Keratinocyte (primary cell): ENCODE results near the gene SH2D2A. TPM values are rescaled to one million over a fixed set of nuclear protein-coding genes. Genes with fewer than 3 reads are reported as not detected.

Experiments
- DNase-seq: peaks from one replicate; pipeline ENCODE4 v3.0.0-alpha.2; 2011; ENCODE audit warnings: low read depth, missing footprints, low spot score
- FAIRE-seq: peaks from 2 replicates; lab custom pipeline; 2011; peaks lifted over from hg19 to GRCh38; lab: Jason Lieb, UNC
- H2AFZ ChIP-seq: 2 replicates; pipeline ENCODE4 v1.6.0; 2012; ENCODE audit warnings: low read length, control low read depth, inconsistent platforms; ENCODE audit not compliant: control insufficient read depth
- H3K27ac ChIP-seq: 2 replicates; pipeline ENCODE4 v1.5.1; 2011; ENCODE audit warnings: low read length; ENCODE audit not compliant: control insufficient read depth, insufficient read depth
- H3K27me3 ChIP-seq: 3 replicates; pipeline ENCODE4 v1.6.0; 2011; ENCODE audit warnings: low read length; ENCODE audit not compliant: control insufficient read depth, insufficient read depth; ENCODE audit errors: extremely low read depth
- H3K36me3 ChIP-seq, 2 experiments: 2 replicates in 1 of 2; 3 replicates in 1 of 2; pipeline ENCODE4 v1.5.1; 2011; ENCODE audit warnings: low read length in 2 of 2, mild to moderate bottlenecking in 1 of 2; ENCODE audit not compliant: control insufficient read depth in 2 of 2, insufficient read depth in 2 of 2; ENCODE audit errors: extremely low read depth in 1 of 2
- H3K4me1 ChIP-seq: 3 replicates; pipeline ENCODE4 v1.5.1; 2011; ENCODE audit warnings: low read length; ENCODE audit not compliant: control insufficient read depth, insufficient read depth; ENCODE audit errors: extremely low read depth
- H3K4me2 ChIP-seq: 3 replicates; pipeline ENCODE4 v1.6.0; 2011; ENCODE audit warnings: low read depth, low read length; ENCODE audit not compliant: control insufficient read depth, insufficient read depth; ENCODE audit errors: extremely low read depth
- H3K4me3 ChIP-seq, 3 experiments: fragments of 200-600 bp in 1 of 3; sonication (generic) in 1 of 3; 2 replicates in 2 of 3; 3 replicates in 1 of 3; pipeline ENCODE4 v1.5.1; 2011 to 2016; ENCODE audit warnings: low read length in 3 of 3, mild to moderate bottlenecking in 3 of 3, control low read depth in 2 of 3, inconsistent platforms in 1 of 3, low read depth in 1 of 3, mixed read lengths in 1 of 3, mixed run types in 1 of 3, moderate library complexity in 1 of 3; ENCODE audit not compliant: control insufficient read depth in 2 of 3, insufficient read depth in 2 of 3; ENCODE audit errors: extremely low read depth in 1 of 3
- H3K79me2 ChIP-seq: 2 replicates; pipeline ENCODE4 v1.6.0; 2012; ENCODE audit warnings: low read length; ENCODE audit not compliant: control insufficient read depth, insufficient read depth
- H3K9ac ChIP-seq: 3 replicates; pipeline ENCODE4 v1.6.0; 2011; ENCODE audit warnings: low read length; ENCODE audit not compliant: control insufficient read depth, insufficient read depth; ENCODE audit errors: extremely low read depth
- H3K9me1 ChIP-seq: 3 replicates; pipeline ENCODE4 v1.6.0; 2011; ENCODE audit warnings: low read length; ENCODE audit not compliant: control insufficient read depth, insufficient read depth; ENCODE audit errors: extremely low read depth
- H3K9me3 ChIP-seq: 2 replicates; pipeline ENCODE4 v1.5.1; 2012; ENCODE audit warnings: low read depth, low read length; ENCODE audit not compliant: control insufficient read depth
- H4K20me1 ChIP-seq: 3 replicates; pipeline ENCODE4 v1.6.0; 2011; ENCODE audit warnings: low read length; ENCODE audit not compliant: control insufficient read depth, insufficient read depth; ENCODE audit errors: extremely low read depth
- EZH2 ChIP-seq: IDR thresholded peaks from one replicate; pipeline ENCODE4 v1.6.1; 2012; ENCODE audit warnings: inconsistent platforms, mild to moderate bottlenecking, low read length, moderate library complexity
- dilution Hi-C: fragments of 300-500 bp; cut with MboI; formaldehyde crosslinking; loops from one replicate; pipeline ENCODE4 v1.7.0; 2020; ENCODE audit warnings: low sequenced_read_pairs; ENCODE audit not compliant: extremely low pct_ligation_motif_present
- polyA plus RNA-seq, 5 experiments: library from polyadenylated mRNA; depleted of rRNA in 3 of 5; stranded (reverse) in 3 of 5; stranded (forward) in 1 of 5; unstranded in 1 of 5; fragments of >200 nt; gene quantifications; 1 replicate in 1 of 5; 2 replicates in 3 of 5; 3 replicates in 1 of 5; pipeline versions ENCODE4 v1.2.1 to v1.2.3, GENCODE V29; 2011 to 2012; ENCODE audit warnings: missing spikeins in 2 of 5, low read depth in 1 of 5, low replicate concordance in 1 of 5
- TF ChIP-seq, protein P1 (sequence below), 3 experiments: IDR thresholded peaks in 1 of 3; conservative IDR thresholded peaks in 1 of 3; optimal IDR thresholded peaks in 1 of 3; 2 replicates in 2 of 3; 3 replicates in 1 of 3; pipeline versions ENCODE3 to v1.5.1; 2011; ENCODE audit warnings: low read length in 3 of 3, mild to moderate bottlenecking in 3 of 3, moderate library complexity in 2 of 3, control low read depth in 1 of 3, inconsistent platforms in 1 of 3; ENCODE audit not compliant: insufficient read depth in 2 of 3; ENCODE audit errors: extremely low read depth in 1 of 3

SH2D2A gene
- polyA plus RNA-seq, 1 donor (not counting 4 experiments of a cell fraction or from before 2014, with no cell fraction given): 2.5 TPM

GRCh38 chr1:156802421-156802935, 14.2 kb downstream of the SH2D2A start:
- Histone ChIP-seq H3K4me2 (no peak overlapping the region), H3K4me1 (peaks cover 12% of the 10 kb centered on the region), H4K20me1 (peaks cover 3% of the 10 kb centered on the region), H3K79me2 (no peaks in the 10 kb centered on the region), H3K9ac (no peak overlapping the region), H3K9me3 (no peaks in the 10 kb centered on the region), H3K27ac (no peak overlapping the region), H3K27me3 (no peaks in the 10 kb centered on the region), H3K4me3 (no peak overlapping the region), H2AFZ (no peak overlapping the region), H3K36me3 (peaks cover 13 to 17% of the 10 kb centered on the region in 2 experiments), H3K9me1 (no peaks in the 10 kb centered on the region)
- FAIRE-seq (no peak), DNase-seq (no peak)
- TF ChIP-seq EZH2: no peak
- TF ChIP-seq, protein P1, sequence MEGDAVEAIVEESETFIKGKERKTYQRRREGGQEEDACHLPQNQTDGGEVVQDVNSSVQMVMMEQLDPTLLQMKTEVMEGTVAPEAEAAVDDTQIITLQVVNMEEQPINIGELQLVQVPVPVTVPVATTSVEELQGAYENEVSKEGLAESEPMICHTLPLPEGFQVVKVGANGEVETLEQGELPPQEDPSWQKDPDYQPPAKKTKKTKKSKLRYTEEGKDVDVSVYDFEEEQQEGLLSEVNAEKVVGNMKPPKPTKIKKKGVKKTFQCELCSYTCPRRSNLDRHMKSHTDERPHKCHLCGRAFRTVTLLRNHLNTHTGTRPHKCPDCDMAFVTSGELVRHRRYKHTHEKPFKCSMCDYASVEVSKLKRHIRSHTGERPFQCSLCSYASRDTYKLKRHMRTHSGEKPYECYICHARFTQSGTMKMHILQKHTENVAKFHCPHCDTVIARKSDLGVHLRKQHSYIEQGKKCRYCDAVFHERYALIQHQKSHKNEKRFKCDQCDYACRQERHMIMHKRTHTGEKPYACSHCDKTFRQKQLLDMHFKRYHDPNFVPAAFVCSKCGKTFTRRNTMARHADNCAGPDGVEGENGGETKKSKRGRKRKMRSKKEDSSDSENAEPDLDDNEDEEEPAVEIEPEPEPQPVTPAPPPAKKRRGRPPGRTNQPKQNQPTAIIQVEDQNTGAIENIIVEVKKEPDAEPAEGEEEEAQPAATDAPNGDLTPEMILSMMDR (optimal IDR thresholded peaks at IDR 0.05 in 1 of 3, IDR thresholded peaks at IDR 0.05 in 1 of 3, conservative IDR thresholded peaks at IDR 0.05 in 1 of 3; ENCODE audit: extremely low read depth in 1 of 3, insufficient read depth in 2 of 3, low read length in 3 of 3): no peak
- dilution Hi-C loops: no loop called here

GRCh38 chr1:156801409-156802121, 15.1 kb downstream of the SH2D2A start:
- H3K36me3 ChIP-seq: peaks cover 9 to 17% of the 10 kb centered on the region in 2 experiments
- DNase-seq (no peak), FAIRE-seq (no peak)
- no peak overlapping the region for H2AFZ ChIP-seq
- H3K79me2 ChIP-seq: no peaks in the 10 kb centered on the region
- H3K9me1 ChIP-seq: no peaks in the 10 kb centered on the region
- no peaks in the 10 kb centered on the region for H3K27me3 ChIP-seq
- no peak overlapping the region for H3K9ac ChIP-seq
- no peak overlapping the region for H3K4me3 ChIP-seq
- TF ChIP-seq EZH2: no peak
- TF ChIP-seq, protein P1 (optimal IDR thresholded peaks at IDR 0.05 in 1 of 3, IDR thresholded peaks at IDR 0.05 in 1 of 3, conservative IDR thresholded peaks at IDR 0.05 in 1 of 3; ENCODE audit: extremely low read depth in 1 of 3, insufficient read depth in 2 of 3, low read length in 3 of 3): peak in 1 of 3 experiments; percentile 32
- dilution Hi-C loops: no loop called here
- H4K20me1 ChIP-seq: peaks cover 3% of the 10 kb centered on the region
- H3K9me3 ChIP-seq: no peaks in the 10 kb centered on the region
- no peak overlapping the region for H3K4me2 ChIP-seq
- H3K27ac ChIP-seq: no peak overlapping the region
- peaks cover 10% of the 10 kb centered on the region for H3K4me1 ChIP-seq
